KMS-11 (cell line): ENCODE data around the gene ULK4.

ENCODE experiments used
- H2AFZ ChIP-seq: fragments of 200-600 bp; sonication (generic); 2 replicates; pipeline ENCODE4 v1.6.1; 2016; ENCODE audit warnings: antibody characterized with exemption, mixed run types, low read depth
- H3K27ac ChIP-seq: fragments of 200-600 bp; sonication (generic); 2 replicates; pipeline ENCODE4 v1.6.1; 2016; ENCODE audit warnings: mild to moderate bottlenecking, mixed run types
- H3K27me3 ChIP-seq: fragments of 200-600 bp; sonication (generic); 2 replicates; pipeline ENCODE4 v1.6.1; 2017; ENCODE audit warnings: mild to moderate bottlenecking, low read depth, mixed run types, moderate library complexity; ENCODE audit not compliant: insufficient read depth
- H3K36me3 ChIP-seq: fragments of 200-600 bp; sonication (generic); 2 replicates; pipeline ENCODE4 v1.6.1; 2017; ENCODE audit warnings: mild to moderate bottlenecking, mixed run types; ENCODE audit not compliant: insufficient read depth
- H3K4me1 ChIP-seq: fragments of 200-600 bp; sonication (generic); 2 replicates; pipeline ENCODE4 v1.6.1; 2016; ENCODE audit warnings: mild to moderate bottlenecking, low read depth, mixed run types; ENCODE audit not compliant: poor library complexity, severe bottlenecking
- H3K4me2 ChIP-seq: fragments of 200-600 bp; sonication (generic); 2 replicates; pipeline ENCODE4 v1.7.0; 2016; ENCODE audit warnings: mild to moderate bottlenecking, mixed run types
- H3K4me3 ChIP-seq: fragments of 200-600 bp; sonication (generic); IDR thresholded peaks from 2 replicates; pipeline ENCODE4 v1.6.1; 2017; ENCODE audit warnings: low read depth, low read length, mixed read lengths; ENCODE audit not compliant: insufficient read depth
- H3K79me2 ChIP-seq: fragments of 200-600 bp; sonication (generic); 2 replicates; pipeline ENCODE4 v1.6.1; 2016; ENCODE audit warnings: low read depth, mixed run types; ENCODE audit not compliant: insufficient read depth
- H3K9ac ChIP-seq: fragments of 200-600 bp; sonication (generic); 2 replicates; pipeline ENCODE4 v1.6.1; 2016; ENCODE audit warnings: mild to moderate bottlenecking, mixed run types
- H4K20me1 ChIP-seq: fragments of 200-600 bp; sonication (generic); 2 replicates; pipeline ENCODE4 v1.6.1; 2016; ENCODE audit warnings: mild to moderate bottlenecking, mixed run types; ENCODE audit not compliant: insufficient read depth
- TF ChIP-seq, protein P1 (sequence below): fragments of 200-600 bp; sonication (generic); conservative IDR thresholded peaks from 2 replicates; pipeline ENCODE4 v1.6.1; 2017; ENCODE audit warnings: low read depth, mild to moderate bottlenecking, antibody characterized with exemption, low read length, moderate library complexity, mixed read lengths

Gene ULK4

DNA sequence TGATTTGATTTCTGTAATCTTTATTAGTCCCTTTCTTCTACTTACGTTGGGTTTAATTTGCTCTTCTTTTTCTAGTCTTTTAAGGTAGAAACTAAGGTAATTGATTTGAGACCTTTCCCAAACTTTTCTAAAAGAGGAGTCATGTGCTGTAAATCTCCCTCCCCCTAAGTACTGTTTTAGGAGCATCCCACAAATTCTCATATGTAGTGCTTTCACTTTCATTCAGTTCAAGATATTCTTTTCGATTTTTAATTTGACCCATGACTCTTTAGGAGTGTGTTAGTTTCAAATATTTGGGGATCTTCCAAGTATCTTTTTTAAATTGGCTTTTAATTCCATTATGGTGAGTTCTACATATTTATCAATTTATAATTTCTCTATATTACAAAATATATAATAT, 520.8 kb downstream of the ULK4 start:
- Histone ChIP-seq H3K4me2 (no peak overlapping the region), H3K4me1 (no peaks in the 10 kb centered on the region), H3K36me3 (no peaks in the 10 kb centered on the region), H3K79me2 (no peaks in the 10 kb centered on the region), H3K9ac (no peak overlapping the region), H3K4me3 (no peak overlapping the region), H3K27ac (no peak overlapping the region), H3K27me3 (no peaks in the 10 kb centered on the region), H4K20me1 (no peaks in the 10 kb centered on the region), H2AFZ (no peak overlapping the region)
- TF ChIP-seq, protein P1, sequence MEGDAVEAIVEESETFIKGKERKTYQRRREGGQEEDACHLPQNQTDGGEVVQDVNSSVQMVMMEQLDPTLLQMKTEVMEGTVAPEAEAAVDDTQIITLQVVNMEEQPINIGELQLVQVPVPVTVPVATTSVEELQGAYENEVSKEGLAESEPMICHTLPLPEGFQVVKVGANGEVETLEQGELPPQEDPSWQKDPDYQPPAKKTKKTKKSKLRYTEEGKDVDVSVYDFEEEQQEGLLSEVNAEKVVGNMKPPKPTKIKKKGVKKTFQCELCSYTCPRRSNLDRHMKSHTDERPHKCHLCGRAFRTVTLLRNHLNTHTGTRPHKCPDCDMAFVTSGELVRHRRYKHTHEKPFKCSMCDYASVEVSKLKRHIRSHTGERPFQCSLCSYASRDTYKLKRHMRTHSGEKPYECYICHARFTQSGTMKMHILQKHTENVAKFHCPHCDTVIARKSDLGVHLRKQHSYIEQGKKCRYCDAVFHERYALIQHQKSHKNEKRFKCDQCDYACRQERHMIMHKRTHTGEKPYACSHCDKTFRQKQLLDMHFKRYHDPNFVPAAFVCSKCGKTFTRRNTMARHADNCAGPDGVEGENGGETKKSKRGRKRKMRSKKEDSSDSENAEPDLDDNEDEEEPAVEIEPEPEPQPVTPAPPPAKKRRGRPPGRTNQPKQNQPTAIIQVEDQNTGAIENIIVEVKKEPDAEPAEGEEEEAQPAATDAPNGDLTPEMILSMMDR: no peak

DNA sequence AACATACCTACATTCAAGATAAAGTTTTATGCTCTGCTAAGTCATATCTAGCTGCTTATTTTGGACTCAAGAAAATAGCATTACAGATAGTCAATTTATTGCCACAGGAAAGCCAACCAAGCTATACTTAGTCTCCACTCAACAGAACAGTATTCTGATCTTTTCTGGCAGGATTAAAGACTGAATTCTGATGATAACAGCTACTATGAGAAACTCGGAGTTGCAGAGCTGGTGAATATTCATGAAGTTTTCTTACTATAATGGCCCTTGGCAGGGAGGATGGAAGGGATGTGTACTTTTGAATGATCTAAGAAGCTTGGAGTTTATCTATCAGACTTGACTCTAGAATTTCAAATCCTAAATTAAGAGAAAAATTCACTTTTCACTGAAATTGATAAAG, 524.9 kb downstream of the ULK4 start:
- no peak overlapping the region for H3K9ac ChIP-seq
- H3K27me3 ChIP-seq: no peaks in the 10 kb centered on the region
- H3K4me1 ChIP-seq: no peaks in the 10 kb centered on the region
- no peak overlapping the region for H3K4me3 ChIP-seq
- H3K36me3 ChIP-seq: no peaks in the 10 kb centered on the region
- no peak overlapping the region for H2AFZ ChIP-seq
- H3K27ac ChIP-seq: no peak overlapping the region
- H3K79me2 ChIP-seq: no peaks in the 10 kb centered on the region
- TF ChIP-seq, protein P1: no peak
- no peak overlapping the region for H3K4me2 ChIP-seq
- H4K20me1 ChIP-seq: no peaks in the 10 kb centered on the region

DNA sequence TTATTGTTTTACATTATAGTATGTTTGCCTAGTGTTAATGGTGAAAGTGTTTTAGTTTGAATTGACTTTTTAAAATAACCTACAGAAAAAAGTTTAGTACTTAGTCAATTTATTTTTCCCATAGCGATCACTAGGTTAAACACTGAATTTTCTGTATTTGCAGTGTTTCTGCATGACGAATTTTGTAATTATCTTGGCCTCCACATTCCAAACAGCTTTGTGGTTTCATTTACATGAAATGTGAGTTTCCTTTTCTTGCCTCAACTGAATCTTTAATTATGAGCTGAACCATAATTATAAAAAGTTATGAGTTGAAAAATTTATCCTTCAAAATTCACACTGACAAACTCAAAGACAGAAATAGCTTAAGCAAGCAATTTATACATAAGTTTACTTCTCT, 527.1 kb downstream of the ULK4 start:
- TF ChIP-seq, protein P1: no peak

DNA sequence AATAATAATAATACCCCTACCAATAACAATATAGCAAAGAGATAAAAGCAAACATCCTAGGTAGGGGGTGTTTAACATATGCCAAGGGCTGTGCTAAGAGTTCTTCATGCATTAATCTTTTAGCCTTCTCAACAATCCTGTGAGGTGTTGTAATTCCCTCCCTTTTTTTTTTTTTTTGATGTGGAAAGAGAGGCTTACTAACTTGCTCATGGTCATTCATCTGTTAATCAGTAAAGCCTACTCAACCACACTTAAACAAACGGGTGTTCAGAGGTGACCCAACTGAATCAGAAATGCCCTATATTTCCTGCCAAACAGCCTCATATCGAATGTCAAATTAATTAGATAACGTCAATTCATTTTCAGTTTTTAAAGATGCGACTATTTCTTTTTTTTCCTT, 530.5 kb downstream of the ULK4 start:
- Histone ChIP-seq H2AFZ (no peak overlapping the region), H3K27me3 (no peaks in the 10 kb centered on the region), H3K4me2 (no peak overlapping the region), H3K9ac (no peak overlapping the region), H3K79me2 (no peaks in the 10 kb centered on the region), H3K36me3 (no peaks in the 10 kb centered on the region), H3K4me3 (no peak overlapping the region), H3K4me1 (no peaks in the 10 kb centered on the region), H4K20me1 (no peaks in the 10 kb centered on the region), H3K27ac (no peak overlapping the region)
- TF ChIP-seq, protein P1: no peak

More for the DNA sequence above, 527.1 kb downstream of the ULK4 start:
- no peak overlapping the region for H3K27ac ChIP-seq
- H3K4me3 ChIP-seq: no peak overlapping the region
- H3K4me1 ChIP-seq: no peaks in the 10 kb centered on the region
- H3K4me2 ChIP-seq: no peak overlapping the region
- no peaks in the 10 kb centered on the region for H3K79me2 ChIP-seq
- no peak overlapping the region for H3K9ac ChIP-seq
- no peaks in the 10 kb centered on the region for H3K36me3 ChIP-seq
- no peaks in the 10 kb centered on the region for H4K20me1 ChIP-seq
- H2AFZ ChIP-seq: no peak overlapping the region
- no peaks in the 10 kb centered on the region for H3K27me3 ChIP-seq
